Measurements from ENCODE around the gene SARNP. TPM values are rescaled to one million over a fixed set of nuclear protein-coding genes. Genes with fewer than 3 reads are reported as not detected.
A peak's percentile ranks its signal among the peaks of the same experiment; 100 is the strongest.

The SARNP gene
- total and polyA plus RNA-seq, 8 donors = 12.3 to 47.9 (median 17.3) TPM

- peak; percentile 63 to 82 (median 80) for DNase-seq
- TF ChIP-seq, protein P1, sequence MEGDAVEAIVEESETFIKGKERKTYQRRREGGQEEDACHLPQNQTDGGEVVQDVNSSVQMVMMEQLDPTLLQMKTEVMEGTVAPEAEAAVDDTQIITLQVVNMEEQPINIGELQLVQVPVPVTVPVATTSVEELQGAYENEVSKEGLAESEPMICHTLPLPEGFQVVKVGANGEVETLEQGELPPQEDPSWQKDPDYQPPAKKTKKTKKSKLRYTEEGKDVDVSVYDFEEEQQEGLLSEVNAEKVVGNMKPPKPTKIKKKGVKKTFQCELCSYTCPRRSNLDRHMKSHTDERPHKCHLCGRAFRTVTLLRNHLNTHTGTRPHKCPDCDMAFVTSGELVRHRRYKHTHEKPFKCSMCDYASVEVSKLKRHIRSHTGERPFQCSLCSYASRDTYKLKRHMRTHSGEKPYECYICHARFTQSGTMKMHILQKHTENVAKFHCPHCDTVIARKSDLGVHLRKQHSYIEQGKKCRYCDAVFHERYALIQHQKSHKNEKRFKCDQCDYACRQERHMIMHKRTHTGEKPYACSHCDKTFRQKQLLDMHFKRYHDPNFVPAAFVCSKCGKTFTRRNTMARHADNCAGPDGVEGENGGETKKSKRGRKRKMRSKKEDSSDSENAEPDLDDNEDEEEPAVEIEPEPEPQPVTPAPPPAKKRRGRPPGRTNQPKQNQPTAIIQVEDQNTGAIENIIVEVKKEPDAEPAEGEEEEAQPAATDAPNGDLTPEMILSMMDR (IDR thresholded peaks at IDR 0.05) = peak; percentile 61 to 79 (median 76)
- intact Hi-C loops (cut with DNase I) = loop anchor here in 2 of 3 donors (5.0 to 10.0 kb wide), 2 partner anchors 204 to 296 kb away; no protein-coding TSS in a partner anchor
- 4 to 5% methylated on average over 14 of the region's 14 CpGs for WGBS, 2 donors
- no peaks in the 10 kb centered on the region for H3K36me3 ChIP-seq
- H3K4me1 ChIP-seq = peaks cover 0 to 4% (median 0%) of the 10 kb centered on the region in 3 donors
- H3K9me3 ChIP-seq = no peaks in the 10 kb centered on the region
- peak overlapping the region; percentile 10 to 45 (median 28) for H3K4me3 ChIP-seq
- ATAC-seq = peak; percentile 64 to 85 (median 78)
- H3K27ac ChIP-seq = peak overlapping the region; percentile 26 to 78 (median 52)
- H3K27me3 ChIP-seq = no peaks in the 10 kb centered on the region
- FAIRE-seq = peak; percentile 64
Observed at GRCh38 chr12:55738123-55739024, 79.2 kb downstream of the SARNP start.

DNA sequence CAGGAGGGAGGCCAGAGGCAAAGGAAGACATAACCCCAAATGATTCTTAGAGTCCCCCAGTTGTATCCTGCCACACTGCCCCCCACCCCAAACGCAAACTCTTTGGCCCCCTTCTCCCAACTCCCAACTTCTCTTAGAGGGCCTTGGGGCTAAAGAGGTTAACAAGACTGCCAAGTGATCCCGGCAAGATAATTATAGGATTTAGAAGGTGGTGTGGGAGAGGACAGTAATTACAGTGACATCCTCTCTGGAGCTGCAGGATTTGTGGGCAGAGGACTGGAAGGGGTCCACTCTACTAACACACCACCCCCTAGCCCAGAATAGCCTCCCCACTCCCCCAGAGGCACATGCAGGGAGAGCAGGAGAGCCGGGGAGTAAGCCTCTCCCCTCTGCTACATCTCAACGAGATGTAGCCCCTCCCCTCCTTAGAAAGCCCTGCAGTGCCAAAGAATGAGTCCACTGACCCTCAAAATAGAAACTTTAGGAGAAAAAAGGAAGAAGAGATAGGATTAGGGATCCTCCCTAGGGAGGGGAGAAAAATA is 79.9 kb downstream of the SARNP start:
- FAIRE-seq = no peak
- peaks cover 0 to 4% (median 0%) of the 10 kb centered on the region in 3 donors for H3K4me1 ChIP-seq
- no peaks in the 10 kb centered on the region for H3K36me3 ChIP-seq
- H3K27me3 ChIP-seq = no peaks in the 10 kb centered on the region
- 11 to 12% methylated on average over 4 of the region's 4 CpGs for WGBS, 2 donors
- intact Hi-C loops (cut with DNase I) = loop anchor here in 2 of 3 donors (5.0 to 10.0 kb wide), 2 partner anchors 205 to 297 kb away; no protein-coding TSS in a partner anchor
- ATAC-seq = peak in 2 of 4 donors; percentile 1 to 4
- DNase-seq = peak in 1 of 6 donors; percentile 20
- H3K9me3 ChIP-seq = no peaks in the 10 kb centered on the region
- peak overlapping the region in 1 of 4 donors; percentile 45 for H3K4me3 ChIP-seq
- TF ChIP-seq, protein P1 (IDR thresholded peaks at IDR 0.05) = no peak
- peak overlapping the region; percentile 26 to 78 (median 52) for H3K27ac ChIP-seq

DNA sequence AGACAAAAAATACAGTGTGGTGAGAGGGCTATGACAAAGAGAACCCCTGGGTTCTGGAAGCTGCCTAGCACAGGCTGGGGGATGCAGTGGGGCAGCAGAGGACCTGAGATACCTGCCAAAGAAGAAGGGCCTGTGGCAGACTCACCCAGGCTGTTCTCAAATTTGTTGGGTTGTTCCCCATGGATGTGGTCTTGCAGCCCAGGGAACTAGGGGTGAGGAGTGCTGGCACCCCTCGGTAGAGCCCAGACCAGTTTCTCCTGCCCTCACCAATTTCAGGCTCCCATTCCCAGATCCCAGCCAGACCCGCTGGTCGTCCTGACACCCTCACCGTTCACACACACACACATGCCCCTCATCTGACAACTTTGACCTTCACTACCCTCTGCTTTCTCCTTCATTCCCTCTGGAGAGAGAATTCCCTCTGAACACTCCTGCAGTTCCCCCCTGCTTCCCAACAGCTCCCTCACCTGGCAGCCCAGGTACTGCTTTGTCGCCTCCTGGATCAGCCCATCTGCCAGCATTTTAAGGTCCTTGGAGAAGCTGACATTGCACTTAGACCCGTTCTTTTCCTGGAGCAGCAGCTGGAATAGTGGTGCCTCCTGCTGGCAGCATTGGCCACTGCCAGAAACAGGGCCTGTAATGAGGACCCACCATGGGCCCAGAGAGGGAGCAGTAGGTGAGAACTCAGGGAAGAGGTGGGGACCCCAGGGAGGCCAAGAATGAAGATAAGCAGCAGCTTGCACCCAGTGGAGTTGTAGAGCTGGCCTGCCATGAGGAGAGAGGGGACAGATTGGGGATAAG is 80.5 kb downstream of the SARNP start:
- intact Hi-C loops (cut with DNase I) = loop anchor here in 2 of 3 donors (5.0 to 10.0 kb wide), 2 partner anchors 205 to 298 kb away; no protein-coding TSS in a partner anchor
- H3K9me3 ChIP-seq = no peaks in the 10 kb centered on the region
- H3K4me3 ChIP-seq = no peak overlapping the region
- peak; percentile 81 to 89 (median 84) for DNase-seq
- no peak overlapping the region for H3K27ac ChIP-seq
- H3K4me1 ChIP-seq = peaks cover 0 to 4% (median 0%) of the 10 kb centered on the region in 3 donors
- peak; percentile 82 to 86 (median 84) for ATAC-seq
- 17 to 18% methylated on average over 6 of the region's 6 CpGs for WGBS, 2 donors
- no peaks in the 10 kb centered on the region for H3K36me3 ChIP-seq
- H3K27me3 ChIP-seq = no peaks in the 10 kb centered on the region
- TF ChIP-seq, protein P1 (IDR thresholded peaks at IDR 0.05) = peak; percentile 67 to 76 (median 74)
- FAIRE-seq = no peak

- no peaks in the 10 kb centered on the region for H3K27me3 ChIP-seq
- peaks cover 0 to 4% (median 0%) of the 10 kb centered on the region in 3 donors for H3K4me1 ChIP-seq
- ATAC-seq = no peak
- intact Hi-C loops (cut with DNase I) = loop anchor here in 2 of 3 donors (5.0 to 10.0 kb wide), 2 partner anchors 206 to 299 kb away; no protein-coding TSS in a partner anchor
- WGBS, 2 donors = 39 to 41% methylated on average over 3 of the region's 3 CpGs
- DNase-seq = peak in 2 of 6 donors; percentile 15 to 29
- no peak for FAIRE-seq
- TF ChIP-seq, protein P1 (IDR thresholded peaks at IDR 0.05) = no peak
- H3K9me3 ChIP-seq = no peaks in the 10 kb centered on the region
- H3K4me3 ChIP-seq = no peak overlapping the region
- no peak overlapping the region for H3K27ac ChIP-seq
- no peaks in the 10 kb centered on the region for H3K36me3 ChIP-seq
Observed at GRCh38 chr12:55736076-55736475, 81.4 kb downstream of the SARNP start.

All from pancreas (tissue), 10 donors.